ENCODE measurements around the gene HAUS3. TPM values are rescaled to one million over a fixed set of nuclear protein-coding genes. Genes with fewer than 3 reads are reported as not detected.

HAUS3 gene
- total and polyA plus RNA-seq, 2 of the 8 experiments (the other 6 are each of a cell fraction or from before 2014, with no cell fraction given): 3.2 to 14.8 TPM

- TF ChIP-seq BACH1 (IDR thresholded peaks at IDR 0.05; ENCODE audit: low read length): no peak
These were observed 26.7 kb upstream of the HAUS3 start (continued) for GRCh38 chr4:2268357-2269205.
